ENCODE results near the gene DDOST.

The DDOST gene

DNA sequence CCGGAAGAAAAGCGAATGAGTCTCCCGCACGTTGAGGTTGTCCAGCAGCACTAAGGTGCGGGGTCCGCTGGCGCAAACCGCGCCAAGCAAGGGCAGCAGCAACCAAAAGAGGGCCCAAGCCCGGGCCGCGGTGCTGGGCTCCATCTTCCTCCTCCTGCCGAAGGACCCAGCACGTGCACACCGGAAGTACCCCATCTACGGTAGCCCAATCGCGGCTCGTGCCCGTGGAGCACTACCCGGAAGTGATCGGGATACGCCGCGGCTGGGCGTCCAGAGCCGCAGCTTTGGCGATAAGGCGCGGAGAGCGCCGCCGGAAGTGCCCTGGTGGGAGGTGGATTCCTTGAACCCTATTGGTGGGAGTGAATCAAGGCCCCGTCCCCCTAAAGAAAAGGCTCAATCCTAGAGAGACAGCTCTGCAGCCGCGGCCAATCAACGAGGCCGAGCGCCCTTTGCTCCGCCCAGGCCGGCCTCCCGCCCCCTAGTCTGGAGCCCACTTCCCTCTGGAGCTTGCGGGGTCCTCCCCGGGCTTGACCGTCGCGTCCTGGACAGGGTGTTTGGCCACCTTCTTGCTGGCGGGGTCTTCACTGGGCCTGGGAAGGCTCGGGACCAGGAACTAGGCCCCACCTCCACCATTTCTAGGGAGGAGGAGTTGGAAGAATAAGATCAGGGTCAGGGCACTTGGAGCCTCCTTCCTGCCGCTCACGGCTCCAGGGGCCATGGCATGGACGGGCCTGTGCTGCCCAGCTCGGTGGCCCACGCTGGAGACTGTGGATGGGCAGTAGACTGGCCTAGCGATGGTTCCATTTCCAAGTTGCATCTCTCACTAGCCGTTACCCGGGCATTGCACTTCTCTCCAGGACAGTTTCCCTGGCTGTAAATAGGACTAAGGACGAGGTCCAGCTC, at the start of gene DDOST:
DDOST (minus strand) TSS at position 163 of the 903 bp plus-strand sequence; CDS start at position 144, 19 bp downstream.
- peak; percentile 91 for DNase-seq

DNA sequence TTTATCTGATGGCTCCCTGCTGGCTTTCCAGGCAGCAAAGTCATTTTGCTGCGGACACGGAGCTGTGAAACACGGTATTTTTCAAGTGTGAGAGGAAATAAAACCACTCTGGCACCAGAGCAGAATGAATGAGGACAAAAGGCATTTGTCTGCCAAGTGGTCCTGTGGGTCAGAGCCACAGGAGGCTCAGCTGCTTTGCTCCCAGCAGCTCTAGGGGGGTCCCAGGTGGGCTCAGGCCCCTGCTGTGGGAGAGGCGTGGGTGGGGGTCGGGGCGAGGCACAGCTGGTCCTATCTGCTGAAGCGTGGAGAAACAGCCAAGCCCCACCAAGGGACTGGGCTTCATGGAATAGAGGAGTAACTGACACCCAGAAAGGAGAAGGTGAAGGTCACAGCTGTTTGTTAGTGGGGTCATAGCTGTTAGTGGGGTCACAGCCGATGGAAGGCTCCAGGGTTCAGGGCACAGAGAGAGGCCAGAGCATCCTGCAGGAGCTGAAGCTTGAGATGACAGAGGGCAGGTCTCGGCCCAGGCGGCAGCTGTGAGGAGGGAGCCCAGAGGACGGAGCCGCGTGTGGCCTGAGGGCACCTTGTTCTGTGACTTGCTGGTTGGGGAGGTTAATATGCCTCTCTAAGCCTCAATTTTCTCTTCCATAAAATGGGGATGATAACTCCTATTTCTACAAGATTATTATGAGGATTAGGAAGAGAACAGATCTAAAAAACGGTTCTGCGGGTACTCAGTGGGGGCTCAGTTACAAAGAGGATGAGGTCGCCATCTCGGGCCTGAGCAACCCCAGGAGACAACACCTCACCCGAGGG, 49.5 kb upstream of the DDOST start:
- no peak for DNase-seq

GRCh38 chr1:20709868-20710267, 48.7 kb upstream of the DDOST start:
- no peak for DNase-seq

DNA sequence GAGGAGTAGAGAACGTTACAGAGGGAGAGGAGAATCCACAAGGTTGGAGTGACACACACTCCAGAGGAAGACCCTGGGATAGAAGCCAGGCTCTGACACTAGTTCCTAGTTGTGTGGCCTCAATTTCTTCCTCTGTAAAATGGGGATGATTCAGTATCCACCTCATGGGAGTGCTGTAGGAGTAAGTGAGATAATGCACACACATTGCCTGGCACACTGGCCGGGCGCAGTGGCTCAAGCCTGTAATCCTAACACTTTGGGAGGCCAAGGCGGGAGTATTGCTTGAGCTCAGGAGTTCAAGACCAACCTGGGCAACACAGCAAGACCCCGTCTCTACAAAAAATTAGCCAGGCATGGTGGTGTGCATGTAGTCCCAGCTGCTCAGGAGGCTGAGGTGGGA, 47.7 kb upstream of the DDOST start:
- no peak for DNase-seq

GRCh38 chr1:20708057-20708456, 46.9 kb upstream of the DDOST start:
- no peak for DNase-seq

DNA sequence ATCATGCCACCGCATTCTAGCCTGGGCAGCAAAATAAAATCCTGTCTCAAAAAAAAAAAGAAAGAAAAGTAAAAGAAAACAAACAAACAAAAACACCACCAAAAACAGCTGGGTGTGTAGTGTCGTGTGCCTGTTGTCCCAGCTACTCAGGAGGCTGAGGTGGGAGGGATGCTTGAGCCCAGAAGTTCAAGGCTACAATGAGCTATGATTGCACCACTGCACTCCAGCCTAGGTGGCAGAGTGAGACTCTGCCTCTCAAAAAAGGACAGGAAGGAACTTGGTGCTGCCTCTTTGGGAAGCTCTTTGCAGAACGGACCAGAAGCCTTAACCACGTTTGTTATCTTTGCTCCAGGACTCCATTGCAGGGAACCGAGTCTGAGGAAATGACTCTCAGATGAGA, 45.7 kb upstream of the DDOST start:
- no peak for DNase-seq

GRCh38 chr1:20705203-20705755, 44.1 kb upstream of the DDOST start:
- DNase-seq = no peak

- no peak for DNase-seq
Observed at GRCh38 chr1:20704390-20705202, 43.4 kb upstream of the DDOST start.

GRCh38 chr1:20703124-20703756, 42.1 kb upstream of the DDOST start:
- no peak for DNase-seq

- no peak for DNase-seq
Observed at GRCh38 chr1:20702416-20702815, 41.2 kb upstream of the DDOST start.

GRCh38 chr1:20701847-20702246, 40.7 kb upstream of the DDOST start:
- DNase-seq = no peak

DNA sequence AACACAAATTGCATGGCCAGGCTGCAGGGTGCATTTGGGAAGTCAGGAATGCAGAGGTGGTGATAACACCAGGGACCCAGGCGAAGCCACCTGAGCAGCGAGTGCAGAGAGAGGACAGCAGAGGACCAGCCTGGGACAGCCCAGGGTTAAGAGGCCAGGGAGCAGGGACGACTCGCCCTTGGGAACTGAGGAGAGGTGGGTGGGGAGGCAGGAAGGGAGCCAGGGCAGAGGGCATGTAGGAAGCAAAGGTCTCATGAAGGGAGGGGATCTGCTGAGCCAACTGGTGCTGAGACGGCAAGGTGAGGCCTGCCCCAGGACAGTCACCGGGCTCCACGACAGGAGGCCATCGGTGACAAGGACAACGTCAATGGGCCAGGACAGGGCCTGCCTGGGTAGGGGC, 40.3 kb upstream of the DDOST start:
- no peak for DNase-seq

- no peak for DNase-seq
Observed at GRCh38 chr1:20700636-20701215, 39.6 kb upstream of the DDOST start.

DNA sequence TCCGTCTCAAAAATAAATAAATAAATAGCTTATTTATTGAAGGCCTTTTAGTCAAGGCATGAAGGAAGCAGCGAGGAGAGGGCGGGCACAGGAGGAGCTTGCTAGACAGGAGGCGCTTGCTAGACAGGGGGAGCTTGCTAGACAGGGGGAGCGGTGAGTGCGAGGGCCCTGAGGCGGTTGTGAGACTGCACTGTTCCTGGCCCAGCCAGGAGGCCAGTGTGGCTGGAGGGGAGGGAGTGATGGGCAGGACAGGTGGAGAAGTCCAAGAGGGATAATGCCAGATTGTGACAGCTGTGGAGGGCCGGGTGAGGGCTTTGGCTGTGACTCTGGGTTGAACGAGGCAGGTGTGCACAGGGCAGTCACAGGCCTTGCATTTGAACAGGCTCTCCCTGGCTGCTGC, 38.4 kb upstream of the DDOST start:
- no peak for DNase-seq

- DNase-seq = no peak
Observed at GRCh38 chr1:20698195-20698910, 37.2 kb upstream of the DDOST start.

- DNase-seq = no peak
Observed at GRCh38 chr1:20697563-20697962, 36.4 kb upstream of the DDOST start.

DNA sequence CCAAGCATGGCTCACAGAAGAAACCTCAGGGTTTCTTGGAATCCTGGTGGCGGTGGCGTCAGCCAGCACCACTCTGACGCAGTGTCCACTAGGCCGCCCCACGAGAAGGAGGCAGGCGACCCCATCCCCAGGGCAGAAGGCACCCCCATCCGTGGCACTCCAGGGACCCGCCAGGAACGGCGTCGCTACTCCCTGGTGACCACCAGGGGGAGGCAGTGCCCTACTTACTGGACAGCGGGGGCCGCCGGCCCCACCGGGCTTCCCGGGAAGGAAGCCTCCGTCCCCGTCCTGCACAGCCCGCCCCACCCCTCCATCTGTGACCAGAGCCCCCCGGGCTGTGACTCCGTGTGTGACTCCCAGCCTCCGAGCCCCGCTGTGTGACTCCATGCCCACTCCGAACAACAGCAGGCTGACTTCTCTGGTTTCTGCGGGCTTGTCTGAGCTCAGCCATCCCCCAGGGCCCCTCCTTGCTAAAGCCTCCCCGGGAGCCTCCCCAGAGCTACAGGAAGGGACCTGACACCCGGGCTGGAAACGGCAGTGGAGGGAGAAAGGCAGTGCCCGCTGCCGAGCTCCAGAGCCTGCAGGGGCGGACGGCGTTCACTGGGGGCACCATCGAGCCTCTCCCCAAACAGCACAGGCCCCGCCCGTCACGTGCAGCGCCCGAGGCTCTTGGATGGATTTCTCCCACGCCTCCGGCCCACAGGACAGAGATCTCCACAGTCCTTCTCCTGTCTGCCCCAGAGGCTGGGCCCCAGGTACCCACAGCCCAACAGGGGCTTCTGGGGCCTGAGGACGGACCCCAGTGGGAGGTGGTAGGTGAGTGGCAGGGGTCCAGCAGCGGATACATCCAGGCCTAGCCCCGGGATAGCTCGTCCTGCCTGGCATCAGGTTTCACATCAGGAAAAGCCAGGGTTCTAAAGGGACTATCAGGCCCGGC, 35.5 kb upstream of the DDOST start:
- DNase-seq = peak; percentile 58

DNA sequence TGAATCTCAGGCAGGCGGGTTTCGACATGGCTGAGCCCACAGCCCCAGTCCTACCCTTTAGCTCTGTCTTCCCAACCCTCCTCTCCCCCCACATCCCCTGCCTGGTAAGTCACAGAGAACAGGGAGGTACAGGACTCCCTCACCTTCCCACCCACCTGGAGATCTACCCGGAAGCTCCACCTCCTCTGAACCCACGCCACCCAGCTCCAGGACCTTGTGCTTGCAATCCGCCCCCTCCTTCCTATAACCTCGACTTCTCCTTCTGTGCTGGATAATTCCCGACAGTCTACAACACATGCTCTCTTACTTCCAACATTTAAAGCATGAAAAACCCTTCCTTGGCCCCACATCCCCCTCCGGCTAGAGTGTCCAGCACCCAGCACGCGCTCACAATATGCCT, 34.3 kb upstream of the DDOST start:
- no peak for DNase-seq

- DNase-seq = no peak
Observed at GRCh38 chr1:20693623-20694022, 32.5 kb upstream of the DDOST start.

GRCh38 chr1:20691872-20692271, 30.7 kb upstream of the DDOST start:
- no peak for DNase-seq

Measured in activated CD4-positive, alpha-beta T cell treated with anti-CD3 and anti-CD28 coated beads for 1 hour (primary cell).